Measurements from ENCODE around the gene MAP1LC3C.

Gene MAP1LC3C

GRCh38 chr1:242004751-242005495, 6.0 kb upstream of the MAP1LC3C start:
- H3K27ac ChIP-seq (ENCODE audit: poor library complexity, severe bottlenecking) = no peak overlapping the region
- ATAC-seq (ENCODE audit: low read depth) = no peak
- no peak overlapping the region for H3K4me3 ChIP-seq (ENCODE audit: severe bottlenecking)
- H3K27me3 ChIP-seq (ENCODE audit: insufficient read depth, poor library complexity, severe bottlenecking) = no peaks in the 10 kb centered on the region
- no peak for DNase-seq (ENCODE audit: low spot score)
- H3K4me1 ChIP-seq (ENCODE audit: insufficient read depth, poor library complexity, severe bottlenecking) = no peaks in the 10 kb centered on the region
- no peaks in the 10 kb centered on the region for H3K9me3 ChIP-seq (ENCODE audit: severe bottlenecking)
- no peak for TF ChIP-seq CTCF (IDR thresholded peaks at IDR 0.05; ENCODE audit: poor library complexity, severe bottlenecking)
- no peaks in the 10 kb centered on the region for H3K36me3 ChIP-seq (ENCODE audit: low read depth)

- Histone ChIP-seq H3K4me1 (ENCODE audit: insufficient read depth, poor library complexity, severe bottlenecking) (no peaks in the 10 kb centered on the region), H3K4me3 (ENCODE audit: severe bottlenecking) (no peak overlapping the region), H3K36me3 (ENCODE audit: low read depth) (no peaks in the 10 kb centered on the region), H3K27me3 (ENCODE audit: insufficient read depth, poor library complexity, severe bottlenecking) (no peaks in the 10 kb centered on the region), H3K9me3 (ENCODE audit: severe bottlenecking) (no peaks in the 10 kb centered on the region), H3K27ac (ENCODE audit: poor library complexity, severe bottlenecking) (no peak overlapping the region)
- ATAC-seq (ENCODE audit: low read depth) (no peak), DNase-seq (ENCODE audit: low spot score) (no peak)
- TF ChIP-seq CTCF (IDR thresholded peaks at IDR 0.05; ENCODE audit: poor library complexity, severe bottlenecking) = no peak
Measured at GRCh38 chr1:242002510-242002909, 3.6 kb upstream of the MAP1LC3C start.

- ATAC-seq (ENCODE audit: low read depth) = no peak
- Histone ChIP-seq H3K9me3 (ENCODE audit: severe bottlenecking) (no peaks in the 10 kb centered on the region), H3K27ac (ENCODE audit: poor library complexity, severe bottlenecking) (no peak overlapping the region), H3K4me1 (ENCODE audit: insufficient read depth, poor library complexity, severe bottlenecking) (no peaks in the 10 kb centered on the region), H3K27me3 (ENCODE audit: insufficient read depth, poor library complexity, severe bottlenecking) (no peaks in the 10 kb centered on the region), H3K4me3 (ENCODE audit: severe bottlenecking) (no peak overlapping the region), H3K36me3 (ENCODE audit: low read depth) (no peaks in the 10 kb centered on the region)
- TF ChIP-seq CTCF (IDR thresholded peaks at IDR 0.05; ENCODE audit: poor library complexity, severe bottlenecking) = no peak
- DNase-seq (ENCODE audit: low spot score) = no peak
Measured at GRCh38 chr1:242002072-242002471, 3.2 kb upstream of the MAP1LC3C start.

- TF ChIP-seq CTCF (IDR thresholded peaks at IDR 0.05; ENCODE audit: poor library complexity, severe bottlenecking) = no peak
- ATAC-seq (ENCODE audit: low read depth) = no peak
- no peaks in the 10 kb centered on the region for H3K9me3 ChIP-seq (ENCODE audit: severe bottlenecking)
Measured at GRCh38 chr1:242000434-242000833, 1.5 kb upstream of the MAP1LC3C start.

GRCh38 chr1:241998412-241998921, 431 bp downstream of the MAP1LC3C start:
- DNase-seq (ENCODE audit: low spot score) (peak; percentile 50), ATAC-seq (ENCODE audit: low read depth) (peak; percentile 84)
- H3K27me3 ChIP-seq (ENCODE audit: insufficient read depth, poor library complexity, severe bottlenecking) = no peaks in the 10 kb centered on the region
- H3K27ac ChIP-seq (ENCODE audit: poor library complexity, severe bottlenecking) = no peak overlapping the region
- no peaks in the 10 kb centered on the region for H3K9me3 ChIP-seq (ENCODE audit: severe bottlenecking)
- H3K36me3 ChIP-seq (ENCODE audit: low read depth) = no peaks in the 10 kb centered on the region
- H3K4me1 ChIP-seq (ENCODE audit: insufficient read depth, poor library complexity, severe bottlenecking) = no peaks in the 10 kb centered on the region
- TF ChIP-seq CTCF (IDR thresholded peaks at IDR 0.05; ENCODE audit: poor library complexity, severe bottlenecking) = peak; percentile 67
- no peak overlapping the region for H3K4me3 ChIP-seq (ENCODE audit: severe bottlenecking)

More at GRCh38 chr1:242000434-242000833, 1.5 kb upstream of the MAP1LC3C start:
- Histone ChIP-seq H3K27ac (ENCODE audit: poor library complexity, severe bottlenecking) (no peak overlapping the region), H3K27me3 (ENCODE audit: insufficient read depth, poor library complexity, severe bottlenecking) (no peaks in the 10 kb centered on the region), H3K4me1 (ENCODE audit: insufficient read depth, poor library complexity, severe bottlenecking) (no peaks in the 10 kb centered on the region), H3K4me3 (ENCODE audit: severe bottlenecking) (no peak overlapping the region), H3K36me3 (ENCODE audit: low read depth) (no peaks in the 10 kb centered on the region)
- DNase-seq (ENCODE audit: low spot score) = no peak
